AG09309 (cell line): Measurements from ENCODE around the gene SV2A.
"Not testable (repeated sequence)": the region's sequence is repeated elsewhere in the genome, so short reads cannot be mapped to it uniquely, and the experiment has no call there.

Experiments used
- DNase-seq: peaks from one replicate; pipeline ENCODE4 v3.0.0-alpha.2; 2010; ENCODE audit warnings: low read depth
- H3K4me3 ChIP-seq: 2 replicates; pipeline ENCODE4 v1.5.1; 2011; ENCODE audit warnings: mild to moderate bottlenecking, low read depth, low read length, moderate library complexity; ENCODE audit not compliant: control insufficient read depth
- TF ChIP-seq, protein P1 (sequence below): IDR thresholded peaks from 2 replicates; pipeline ENCODE4 v1.5.1; 2011; ENCODE audit warnings: mild to moderate bottlenecking, low read depth, low read length, inconsistent platforms; ENCODE audit not compliant: insufficient read depth, control insufficient read depth; ENCODE audit errors: missing control alignments

Gene SV2A

DNA sequence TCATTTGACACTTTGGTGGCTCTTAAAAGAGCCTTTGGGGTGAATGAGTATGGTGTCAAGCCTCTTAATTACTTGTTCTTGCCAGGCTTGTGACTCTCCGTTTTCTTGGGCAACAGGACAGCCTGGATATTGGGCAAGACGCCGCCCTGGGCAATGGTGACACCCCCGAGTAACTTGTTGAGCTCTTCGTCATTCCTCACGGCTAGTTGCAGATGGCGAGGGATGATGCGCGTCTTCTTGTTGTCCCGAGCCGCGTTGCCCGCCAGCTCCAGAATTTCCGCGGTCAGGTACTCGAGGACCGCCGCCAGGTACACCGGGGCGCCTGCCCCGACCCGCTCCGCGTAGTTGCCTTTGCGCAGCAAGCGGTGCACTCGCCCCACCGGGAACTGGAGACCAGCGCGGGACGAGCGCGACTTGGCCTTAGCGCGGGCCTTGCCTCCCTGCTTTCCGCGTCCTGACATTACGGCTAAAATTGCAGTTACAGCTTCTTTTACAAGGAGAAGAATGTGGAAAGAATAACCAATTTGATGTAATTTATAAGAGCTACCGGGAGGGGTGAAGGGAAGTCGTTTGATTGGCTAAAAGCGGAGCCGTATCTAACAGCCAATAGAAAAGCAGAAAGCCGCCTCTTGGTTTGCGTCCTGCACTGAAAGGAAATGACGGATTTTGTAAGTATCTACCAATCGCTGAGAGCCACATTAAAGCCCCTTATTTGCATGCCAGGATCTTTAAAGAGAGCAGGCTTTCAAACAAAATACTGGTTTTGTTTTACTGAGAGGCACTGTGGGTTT lies 30.0 kb downstream of the SV2A start:
- TF ChIP-seq, protein P1, sequence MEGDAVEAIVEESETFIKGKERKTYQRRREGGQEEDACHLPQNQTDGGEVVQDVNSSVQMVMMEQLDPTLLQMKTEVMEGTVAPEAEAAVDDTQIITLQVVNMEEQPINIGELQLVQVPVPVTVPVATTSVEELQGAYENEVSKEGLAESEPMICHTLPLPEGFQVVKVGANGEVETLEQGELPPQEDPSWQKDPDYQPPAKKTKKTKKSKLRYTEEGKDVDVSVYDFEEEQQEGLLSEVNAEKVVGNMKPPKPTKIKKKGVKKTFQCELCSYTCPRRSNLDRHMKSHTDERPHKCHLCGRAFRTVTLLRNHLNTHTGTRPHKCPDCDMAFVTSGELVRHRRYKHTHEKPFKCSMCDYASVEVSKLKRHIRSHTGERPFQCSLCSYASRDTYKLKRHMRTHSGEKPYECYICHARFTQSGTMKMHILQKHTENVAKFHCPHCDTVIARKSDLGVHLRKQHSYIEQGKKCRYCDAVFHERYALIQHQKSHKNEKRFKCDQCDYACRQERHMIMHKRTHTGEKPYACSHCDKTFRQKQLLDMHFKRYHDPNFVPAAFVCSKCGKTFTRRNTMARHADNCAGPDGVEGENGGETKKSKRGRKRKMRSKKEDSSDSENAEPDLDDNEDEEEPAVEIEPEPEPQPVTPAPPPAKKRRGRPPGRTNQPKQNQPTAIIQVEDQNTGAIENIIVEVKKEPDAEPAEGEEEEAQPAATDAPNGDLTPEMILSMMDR: no peak
- peak overlapping the region; percentile 66 for H3K4me3 ChIP-seq

DNA sequence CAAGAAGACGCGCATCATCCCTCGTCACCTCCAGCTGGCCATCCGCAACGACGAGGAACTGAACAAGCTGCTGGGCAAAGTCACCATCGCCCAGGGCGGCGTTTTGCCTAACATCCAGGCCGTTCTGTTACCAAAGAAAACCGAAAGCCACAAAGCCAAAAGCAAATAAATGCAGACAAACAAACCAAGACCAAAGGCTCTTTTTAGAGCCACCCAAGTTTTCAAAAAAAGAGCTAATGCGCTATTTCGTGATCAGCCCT lies 30.5 kb downstream of the SV2A start:
- not testable (repeated sequence) for DNase-seq
- H3K4me3 ChIP-seq: peak overlapping the region; percentile 66

More for the DNA sequence above, 30.0 kb downstream of the SV2A start:
- peak; percentile 98 for DNase-seq

DNA sequence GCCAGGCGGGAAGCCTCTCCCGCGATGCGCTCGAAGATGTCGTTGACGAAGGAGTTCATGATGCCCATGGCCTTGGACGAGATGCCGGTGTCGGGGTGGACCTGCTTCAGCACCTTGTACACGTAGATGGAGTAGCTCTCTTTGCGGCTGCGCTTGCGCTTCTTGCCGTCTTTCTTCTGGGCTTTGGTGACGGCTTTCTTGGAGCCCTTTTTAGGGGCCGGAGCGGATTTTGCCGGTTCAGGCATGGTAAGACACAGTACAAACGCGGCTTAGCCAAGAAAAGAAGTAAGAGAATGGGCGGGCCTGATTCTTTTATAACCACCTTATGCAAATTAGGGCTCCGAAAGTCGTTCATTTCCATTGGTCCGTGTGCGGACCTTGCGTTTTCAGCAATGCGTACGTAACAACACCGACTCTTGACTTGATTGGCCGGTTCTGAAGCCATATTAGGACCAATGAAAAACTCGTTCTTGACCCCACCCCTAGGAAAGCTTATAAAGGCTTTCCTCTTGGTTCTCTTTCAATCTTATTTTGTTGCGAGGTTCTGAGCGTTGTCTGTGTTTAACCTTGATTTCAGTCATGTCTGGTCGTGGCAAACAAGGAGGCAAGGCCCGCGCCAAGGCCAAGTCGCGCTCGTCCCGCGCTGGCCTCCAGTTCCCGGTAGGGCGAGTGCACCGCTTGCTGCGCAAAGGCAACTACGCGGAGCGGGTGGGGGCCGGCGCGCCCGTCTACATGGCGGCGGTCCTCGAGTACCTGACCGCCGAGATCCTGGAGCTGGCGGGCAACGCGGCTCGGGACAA lies 31.0 kb downstream of the SV2A start:
- peak; percentile 100 for DNase-seq
- H3K4me3 ChIP-seq: peak overlapping the region; percentile 66
- TF ChIP-seq, protein P1: no peak

DNA sequence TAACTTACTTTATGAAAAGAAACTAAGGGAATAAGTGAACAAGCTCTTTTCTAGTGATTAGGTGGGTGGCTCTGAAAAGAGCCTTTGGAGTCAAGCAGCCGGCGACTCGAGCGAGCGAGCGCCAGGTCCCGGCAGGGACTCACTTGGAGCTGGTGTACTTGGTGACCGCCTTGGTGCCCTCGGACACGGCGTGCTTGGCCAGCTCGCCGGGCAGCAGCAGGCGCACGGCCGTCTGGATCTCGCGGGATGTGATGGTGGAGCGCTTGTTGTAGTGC lies 31.6 kb downstream of the SV2A start:
- H3K4me3 ChIP-seq: peak overlapping the region; percentile 52
- not testable (repeated sequence) for DNase-seq

DNA sequence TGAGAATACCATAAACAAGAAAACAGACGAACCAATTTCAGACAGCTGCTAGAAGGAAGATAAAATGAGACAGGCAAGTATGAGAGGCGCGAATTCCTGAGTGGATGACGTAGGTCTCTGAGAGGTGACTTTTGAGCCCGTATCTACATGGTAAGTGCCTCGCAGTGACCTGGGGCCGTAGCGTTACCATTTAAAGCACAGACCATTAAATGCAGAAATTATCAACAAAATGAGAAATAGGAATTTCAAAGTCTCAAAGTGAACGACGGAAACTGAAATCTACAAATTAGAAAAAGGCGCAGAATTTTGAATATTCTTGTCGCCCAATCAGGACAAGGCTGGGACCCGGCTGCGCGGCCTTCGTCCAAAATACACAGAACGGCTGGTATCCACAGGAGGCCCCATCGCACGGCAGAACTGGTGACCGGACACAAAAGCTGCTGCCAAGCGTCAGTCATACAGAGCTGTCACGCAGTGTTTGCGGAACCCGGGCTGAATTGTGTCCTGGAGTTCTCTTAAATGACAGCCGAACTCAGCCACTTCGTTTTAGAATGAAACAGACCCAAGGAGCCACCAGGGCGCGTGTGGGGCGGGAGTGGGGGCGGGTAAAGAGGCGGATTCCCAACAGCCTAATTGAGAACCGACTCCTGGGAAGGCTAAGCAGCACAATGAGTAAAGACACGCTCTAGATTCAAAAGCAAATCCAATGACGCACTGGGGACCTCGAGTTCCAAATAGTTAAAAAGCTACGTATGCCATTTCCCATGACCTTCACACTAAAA lies 32.1 kb downstream of the SV2A start:
- peak overlapping the region; percentile 52 for H3K4me3 ChIP-seq
- TF ChIP-seq, protein P1: peak; percentile 11
- no peak for DNase-seq

DNA sequence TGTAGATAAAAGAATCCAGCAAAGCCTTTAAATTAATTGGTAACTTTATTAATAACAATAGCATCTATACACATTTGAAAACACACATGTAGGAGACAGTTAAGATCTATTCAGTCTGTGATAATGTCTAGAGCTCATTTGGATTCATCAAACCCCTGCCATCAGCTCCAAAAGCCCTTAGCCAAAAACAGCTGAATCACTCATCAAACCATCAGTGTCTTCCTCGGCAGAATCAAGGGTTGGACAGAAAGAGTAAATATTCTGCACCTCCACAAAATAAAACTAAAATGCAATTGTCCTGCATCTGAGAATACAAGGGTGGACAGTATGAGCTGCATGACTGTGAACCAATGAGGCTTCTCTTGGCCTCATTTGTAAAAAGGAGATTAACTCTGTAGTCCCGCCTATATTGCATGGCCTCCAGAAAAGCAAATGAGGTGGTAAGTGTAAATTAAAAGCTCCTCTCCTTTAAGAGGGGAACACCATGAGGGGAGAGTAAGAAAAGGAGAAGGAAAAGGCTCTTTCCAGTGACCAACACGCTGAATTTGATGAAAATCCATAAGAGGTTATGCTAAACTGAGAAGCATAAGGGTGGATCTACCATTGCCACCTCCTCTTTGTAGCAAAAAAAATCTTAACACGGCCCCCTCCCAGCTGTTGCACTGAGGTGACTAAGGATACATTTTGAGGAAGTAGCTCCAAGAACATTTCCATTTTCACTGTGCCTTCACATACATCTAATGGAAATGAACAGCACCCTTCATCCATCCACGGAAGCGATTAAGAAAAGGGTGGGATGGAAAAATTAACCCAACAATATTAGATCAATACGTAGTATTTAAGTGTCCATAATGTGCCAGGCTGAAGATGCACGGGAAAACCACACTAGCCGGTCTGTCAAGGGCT lies 33.0 kb downstream of the SV2A start:
- H3K4me3 ChIP-seq: peak overlapping the region; percentile 52
- no peak for DNase-seq
- TF ChIP-seq, protein P1: no peak

DNA sequence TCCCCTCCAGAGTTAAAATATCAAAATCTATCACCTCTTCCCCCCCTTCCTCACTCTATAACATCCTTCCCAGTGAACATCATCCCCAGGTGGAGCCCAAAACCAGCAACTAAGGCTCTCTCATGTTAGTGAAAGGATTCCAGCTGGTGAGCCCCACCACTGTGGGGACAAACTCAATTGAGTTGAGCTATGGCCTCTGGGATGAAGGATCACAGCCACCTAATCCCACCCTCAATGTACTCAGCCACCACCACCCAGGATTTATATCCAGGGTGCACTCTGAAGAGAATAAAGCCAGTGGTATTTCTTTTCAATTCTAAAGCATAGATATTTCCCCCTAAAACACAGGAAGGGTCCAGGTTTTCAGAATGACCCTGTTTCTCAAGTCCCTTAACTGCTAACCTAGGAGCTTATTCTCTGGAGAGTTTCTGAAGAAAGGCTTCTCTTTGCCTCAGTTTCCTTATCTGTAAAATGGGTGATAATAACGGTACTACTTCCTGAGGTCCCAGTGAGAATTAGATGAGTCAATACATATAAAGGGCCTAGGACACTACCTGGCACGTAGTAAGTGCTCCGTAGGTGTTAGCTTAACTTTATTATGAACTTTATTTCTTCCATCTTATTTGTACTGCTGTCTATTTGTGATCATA lies 33.9 kb downstream of the SV2A start:
- no peak for DNase-seq
- TF ChIP-seq, protein P1: no peak
- H3K4me3 ChIP-seq: no peak overlapping the region
